Testis (tissue), 2 donors: ENCODE results near the gene CCL23.

Source experiments
- CTCF ChIP-seq, 3 experiments: fragments of 450-650 bp in 2 of 3; fragments of 200-600 bp in 1 of 3; sonication (generic) in 1 of 3; IDR thresholded peaks; one replicate each; pipeline ENCODE4 v1.5.1; 2016 to 2019; ENCODE audit warnings: antibody characterized with exemption in 3 of 3, mild to moderate bottlenecking in 2 of 3, moderate library complexity in 1 of 3
- POLR2A ChIP-seq: fragments of 450-650 bp; IDR thresholded peaks from one replicate; pipeline ENCODE4 v1.6.1; 2017; ENCODE audit warnings: antibody characterized with exemption, mild to moderate bottlenecking, moderate library complexity

- TF ChIP-seq CTCF (IDR thresholded peaks at IDR 0.05), result peak in 2 of 3 experiments; percentile 13 to 46
- no peak for TF ChIP-seq POLR2A
Observed at GRCh38 chr17:36008998-36009665, 8.6 kb downstream of the CCL23 start.
